Heart left ventricle (tissue), 13 donors: ENCODE results near the gene TCF20.

Source experiments
- POLR2A ChIP-seq, 2 donors: fragments of 450-650 bp; IDR thresholded peaks; one replicate each; pipeline ENCODE4 v1.6.1; 2017; ENCODE audit warnings: antibody characterized with exemption in 2 of 2, mild to moderate bottlenecking in 2 of 2, moderate library complexity in 2 of 2
- TF ChIP-seq, protein P1 (sequence below), 12 donors: fragments of 200-600 bp; sonication (generic) in 4 of 12; IDR thresholded peaks; one replicate each; pipeline versions ENCODE4 v1.5.0 to v1.8.0; 2018 to 2022; ENCODE audit warnings: antibody characterized with exemption in 12 of 12, mild to moderate bottlenecking in 5 of 12
- donor health status: ischemic (EF 13 %, LVEDD 7.1; RV severe dilation, severe dysfunction).
- donor health status: DM: no; HTN: yes; CAD: no.
- donor health status: DM: no; HTN: no; CAD: no.
- donor health status: ischemic (EF 25% LVEDD 6.9; RV normal size, moderate dysfunction).
- donor health status: ischemic (EF 25% LVEDD 5.7; RV mildly dilated, moderate dysfunction).
- donor health status: ischemic (EF 35%, LVEDD 5.7; RV mildly dilated, moderate dysfunction).
- donor health status: nonischemic (EF 11% LVEDD 7.7; RV severe dilation, severe dysfunction).
- donor health status: DM: yes; HTN: yes; CAD: no.
- donor health status: PGD.
- donor health status: ischemic (EF 29% LVEDD 5.4; RV normal size, mild dysfunction).
- donor health status: nonischemic (EF 23%, LVEDD 6.1; RV moderate dilation, normal function).

DNA sequence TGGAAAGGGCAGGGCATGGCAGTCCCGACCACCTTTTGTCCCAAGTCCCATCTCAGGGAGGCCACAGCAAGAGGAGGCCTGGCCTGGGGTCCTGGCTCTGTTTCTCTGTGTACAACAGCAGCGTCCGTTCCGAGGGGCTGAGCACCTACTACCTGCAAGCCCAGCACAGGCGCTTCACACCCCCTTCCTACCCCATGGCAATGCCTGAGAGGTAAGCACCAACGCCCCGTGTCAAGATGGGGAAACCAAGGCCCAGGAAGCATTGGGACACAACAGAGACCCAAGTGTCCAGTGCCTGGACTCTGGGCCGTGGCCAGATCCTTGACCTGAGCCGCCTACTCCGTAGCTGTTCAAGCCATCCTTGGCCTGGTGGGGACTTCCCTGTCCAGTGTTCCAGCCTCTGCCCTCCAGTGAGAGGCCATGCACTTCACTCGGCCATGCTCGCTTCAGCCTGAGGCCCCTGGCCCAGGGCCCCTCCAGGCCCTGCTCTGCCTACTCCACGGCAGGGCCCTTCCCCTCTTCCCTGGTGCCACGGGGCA, 14.3 kb upstream of the TCF20 start:
- TF ChIP-seq, protein P1, sequence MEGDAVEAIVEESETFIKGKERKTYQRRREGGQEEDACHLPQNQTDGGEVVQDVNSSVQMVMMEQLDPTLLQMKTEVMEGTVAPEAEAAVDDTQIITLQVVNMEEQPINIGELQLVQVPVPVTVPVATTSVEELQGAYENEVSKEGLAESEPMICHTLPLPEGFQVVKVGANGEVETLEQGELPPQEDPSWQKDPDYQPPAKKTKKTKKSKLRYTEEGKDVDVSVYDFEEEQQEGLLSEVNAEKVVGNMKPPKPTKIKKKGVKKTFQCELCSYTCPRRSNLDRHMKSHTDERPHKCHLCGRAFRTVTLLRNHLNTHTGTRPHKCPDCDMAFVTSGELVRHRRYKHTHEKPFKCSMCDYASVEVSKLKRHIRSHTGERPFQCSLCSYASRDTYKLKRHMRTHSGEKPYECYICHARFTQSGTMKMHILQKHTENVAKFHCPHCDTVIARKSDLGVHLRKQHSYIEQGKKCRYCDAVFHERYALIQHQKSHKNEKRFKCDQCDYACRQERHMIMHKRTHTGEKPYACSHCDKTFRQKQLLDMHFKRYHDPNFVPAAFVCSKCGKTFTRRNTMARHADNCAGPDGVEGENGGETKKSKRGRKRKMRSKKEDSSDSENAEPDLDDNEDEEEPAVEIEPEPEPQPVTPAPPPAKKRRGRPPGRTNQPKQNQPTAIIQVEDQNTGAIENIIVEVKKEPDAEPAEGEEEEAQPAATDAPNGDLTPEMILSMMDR (IDR thresholded peaks at IDR 0.05) = no peak
- TF ChIP-seq POLR2A (IDR thresholded peaks at IDR 0.05) = no peak
